ENCODE data around the gene ANKRD62. TPM values are rescaled to one million over a fixed set of nuclear protein-coding genes. Genes with fewer than 3 reads are reported as not detected.

Gene ANKRD62
- not detected in 2 replicates for total RNA-seq (2014; rRNA removed; shearing (Covaris generic))

DNA sequence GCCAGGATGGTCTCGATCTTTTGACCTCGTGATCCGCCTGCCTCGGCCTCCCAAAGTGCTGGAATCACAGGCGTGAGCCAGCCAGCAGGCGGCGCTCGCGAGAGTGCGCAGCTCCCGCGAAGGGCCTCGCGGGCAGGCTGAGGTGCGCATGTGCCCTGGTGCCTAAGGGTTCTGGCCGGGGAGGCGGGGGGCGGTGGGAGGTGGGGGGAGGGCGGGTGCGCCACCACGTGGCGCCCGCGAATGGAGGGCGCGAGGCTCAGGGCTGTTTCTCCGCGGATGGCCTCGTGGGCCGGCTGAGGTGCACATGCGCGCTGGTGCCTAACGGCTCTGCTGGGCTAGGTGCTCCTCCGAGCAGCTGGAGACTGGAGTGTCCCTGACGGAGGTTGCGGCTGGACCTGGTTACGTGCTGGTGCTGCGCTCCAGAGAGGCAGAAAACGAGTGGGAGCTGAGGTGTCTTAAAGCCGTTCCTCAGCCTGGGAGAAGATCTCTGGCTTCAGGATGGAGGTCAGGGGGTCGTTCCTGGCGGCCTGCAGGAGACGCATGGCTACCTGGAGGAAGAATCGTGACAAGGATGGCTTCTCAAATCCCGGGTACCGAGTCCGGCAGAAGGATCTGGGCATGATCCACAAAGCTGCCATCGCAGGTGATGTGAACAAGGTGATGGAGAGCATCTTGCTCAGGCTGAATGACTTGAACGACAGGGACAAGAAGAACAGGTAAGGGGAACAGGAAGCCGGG, at the start of gene ANKRD62:
TSS of gene ANKRD62 (plus strand) at position 324 of the 738 bp plus-strand sequence. CDS start at position 499, 175 bp downstream.
- no peak for DNase-seq (ENCODE audit: low read depth)

DNA sequence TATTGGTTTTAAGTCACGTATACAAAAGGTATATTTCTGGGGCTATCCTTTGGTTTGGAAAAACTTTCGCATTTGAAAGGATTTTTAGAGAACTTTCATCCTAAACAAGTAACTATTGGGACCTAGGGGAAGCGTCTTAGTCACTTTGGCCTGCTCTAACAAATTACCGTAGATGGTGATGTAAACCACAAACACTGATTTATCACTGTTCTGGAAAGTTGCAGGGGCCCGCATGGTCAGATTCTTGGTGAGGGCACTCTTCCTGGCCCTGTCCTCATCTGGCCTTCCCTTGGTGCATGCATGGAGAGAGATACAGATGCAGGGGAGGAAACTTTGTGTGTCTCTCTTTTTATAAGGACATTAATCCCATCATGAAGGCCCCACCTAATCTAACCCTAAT, 49.1 kb upstream of the ANKRD62 start:
- peak; percentile 49 for DNase-seq (ENCODE audit: low read depth)

GRCh38 chr18:12046046-12046750, 47.4 kb upstream of the ANKRD62 start:
- no peak for DNase-seq (ENCODE audit: low read depth)

DNA sequence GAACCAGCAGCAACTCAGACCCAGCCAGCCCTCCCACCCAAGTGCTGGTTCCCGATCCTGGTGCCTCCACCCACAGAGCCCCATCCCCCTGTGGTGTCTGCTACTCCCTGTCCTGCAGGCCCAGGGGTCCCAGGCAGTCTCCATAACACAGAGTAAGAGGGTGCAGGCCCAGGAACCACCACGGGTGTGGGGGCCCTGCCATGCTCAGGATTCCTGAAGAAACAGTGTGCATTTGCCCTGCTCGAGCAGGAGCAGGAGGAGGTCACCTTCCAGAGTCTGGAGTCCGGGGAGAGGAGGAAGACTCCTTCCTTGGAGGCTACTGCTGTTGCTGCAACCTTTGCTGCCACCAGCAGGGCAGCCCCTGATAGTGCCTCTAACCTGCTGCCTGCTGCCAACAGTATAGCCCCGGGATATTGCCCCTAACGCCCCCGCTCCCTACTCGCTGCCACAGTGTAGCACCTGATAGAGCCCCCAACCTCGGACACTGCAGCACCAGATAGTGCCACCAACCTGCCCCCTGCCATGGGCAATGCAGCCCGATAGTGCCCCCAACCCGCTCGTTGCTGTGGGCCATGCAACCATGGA, 46.8 kb upstream of the ANKRD62 start:
- no peak for DNase-seq (ENCODE audit: low read depth)

GRCh38 chr18:12048010-12048826, 45.4 kb upstream of the ANKRD62 start:
- DNase-seq (ENCODE audit: low read depth), result peak; percentile 17

- no peak for DNase-seq (ENCODE audit: low read depth)
These were observed 44.8 kb upstream of the ANKRD62 start for GRCh38 chr18:12048827-12049175.

- DNase-seq (ENCODE audit: low read depth), result no peak
These were observed 43.4 kb upstream of the ANKRD62 start for GRCh38 chr18:12049978-12050811.

- DNase-seq (ENCODE audit: low read depth), result no peak
These were observed 40.8 kb upstream of the ANKRD62 start for GRCh38 chr18:12052866-12053265.

DNA sequence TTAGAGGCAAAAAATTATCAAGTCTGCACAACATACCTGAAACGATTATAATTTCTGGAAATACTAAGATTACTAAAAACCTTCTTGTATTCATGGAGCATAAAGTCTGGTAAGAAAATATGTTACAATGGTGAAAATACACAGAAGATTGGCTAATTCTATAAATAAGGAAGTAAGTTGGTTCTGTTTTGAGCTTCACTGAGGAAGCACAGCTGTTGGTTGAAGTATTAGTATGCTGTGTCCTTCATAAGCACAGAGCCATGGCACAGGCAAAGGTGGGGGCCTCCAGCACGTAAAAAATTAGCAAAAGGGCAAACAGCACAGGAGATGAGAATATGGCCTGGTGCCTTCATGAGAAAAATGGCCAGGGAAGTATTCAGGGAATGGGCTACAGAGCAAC, 40.4 kb upstream of the ANKRD62 start:
- no peak for DNase-seq (ENCODE audit: low read depth)

GRCh38 chr18:12056034-12056883, 37.4 kb upstream of the ANKRD62 start:
- no peak for DNase-seq (ENCODE audit: low read depth)

GRCh38 chr18:12056884-12057402, 36.7 kb upstream of the ANKRD62 start:
- DNase-seq (ENCODE audit: low read depth), result no peak

GRCh38 chr18:12057419-12058039, 36.1 kb upstream of the ANKRD62 start:
- DNase-seq (ENCODE audit: low read depth), result no peak

DNA sequence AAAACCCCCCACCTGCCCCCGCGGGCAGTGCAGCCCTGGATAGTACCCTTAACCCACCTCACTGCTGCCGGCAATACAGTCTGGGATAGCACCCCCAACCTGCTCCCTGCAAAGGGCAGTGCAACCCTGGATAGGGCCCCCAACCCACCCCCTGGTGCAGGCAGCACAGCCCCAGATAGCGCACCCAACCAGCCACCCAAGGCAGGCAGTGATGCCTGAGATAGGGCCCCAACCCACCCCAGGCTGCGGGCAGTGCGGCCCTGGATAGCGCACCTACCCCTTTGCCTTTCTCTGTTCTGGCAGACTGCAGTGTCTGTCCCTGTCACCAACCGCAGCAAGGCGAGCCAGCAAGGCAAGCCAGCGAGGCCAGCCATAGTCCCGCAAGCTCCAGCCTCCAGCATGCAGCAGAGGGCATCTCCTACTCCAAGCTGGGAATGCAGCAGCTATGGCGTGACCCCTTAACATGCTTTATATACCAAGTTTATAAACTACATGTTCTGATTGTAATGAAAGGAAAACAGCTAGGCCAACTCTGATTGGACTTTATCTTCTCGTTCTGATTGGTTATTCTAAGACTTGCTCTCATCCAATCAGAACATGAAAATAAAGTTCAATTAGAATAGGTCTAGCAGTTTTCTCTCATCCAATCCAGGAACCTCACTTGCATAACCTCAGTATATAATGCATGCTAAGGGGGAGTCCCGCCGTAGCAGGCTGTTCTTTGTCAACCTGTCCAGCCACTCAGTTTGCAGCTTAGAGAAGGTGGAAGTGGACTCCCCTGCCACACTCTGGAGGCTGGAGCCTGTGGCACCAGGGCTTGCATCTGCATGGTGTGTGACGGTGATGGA, 34.1 kb upstream of the ANKRD62 start:
- DNase-seq (ENCODE audit: low read depth), result no peak

DNA sequence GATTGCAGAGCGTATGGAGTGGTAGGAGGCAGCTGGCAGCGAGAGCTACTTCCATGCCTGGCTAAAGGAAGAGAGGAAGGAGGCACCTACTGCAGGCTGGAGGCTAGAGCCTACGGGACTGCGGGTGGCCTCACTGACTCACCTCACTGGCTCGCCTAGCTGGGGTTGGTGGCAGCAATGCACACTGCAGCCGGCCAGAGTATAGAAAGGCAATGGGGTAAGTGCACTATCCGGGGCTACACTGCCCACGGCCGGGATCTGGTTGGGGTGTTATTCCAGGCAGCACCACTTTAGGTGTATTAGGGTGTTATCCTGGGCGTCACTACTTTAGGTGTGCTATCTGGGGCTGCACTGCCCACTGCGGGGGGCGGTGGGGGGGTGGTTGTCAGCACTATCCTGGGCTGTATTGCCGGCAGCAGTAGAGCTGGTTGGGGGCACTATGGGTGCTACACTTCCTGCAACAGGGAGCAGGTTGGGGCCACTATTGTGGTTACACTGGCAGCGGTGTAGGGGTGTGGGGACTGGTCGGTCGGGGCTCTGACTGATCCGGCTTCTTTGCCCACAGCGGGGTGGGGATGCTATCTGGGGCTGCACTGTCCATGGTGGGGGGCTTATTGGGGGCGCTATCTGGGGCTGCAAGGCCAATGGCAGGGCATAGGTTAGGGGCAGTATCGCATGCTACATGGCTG, 33.3 kb upstream of the ANKRD62 start:
- DNase-seq (ENCODE audit: low read depth), result no peak

- no peak for DNase-seq (ENCODE audit: low read depth)
These were observed 32.0 kb upstream of the ANKRD62 start for GRCh38 chr18:12061685-12062084.

- DNase-seq (ENCODE audit: low read depth), result no peak
These were observed 30.7 kb upstream of the ANKRD62 start for GRCh38 chr18:12062974-12063373.

DNA sequence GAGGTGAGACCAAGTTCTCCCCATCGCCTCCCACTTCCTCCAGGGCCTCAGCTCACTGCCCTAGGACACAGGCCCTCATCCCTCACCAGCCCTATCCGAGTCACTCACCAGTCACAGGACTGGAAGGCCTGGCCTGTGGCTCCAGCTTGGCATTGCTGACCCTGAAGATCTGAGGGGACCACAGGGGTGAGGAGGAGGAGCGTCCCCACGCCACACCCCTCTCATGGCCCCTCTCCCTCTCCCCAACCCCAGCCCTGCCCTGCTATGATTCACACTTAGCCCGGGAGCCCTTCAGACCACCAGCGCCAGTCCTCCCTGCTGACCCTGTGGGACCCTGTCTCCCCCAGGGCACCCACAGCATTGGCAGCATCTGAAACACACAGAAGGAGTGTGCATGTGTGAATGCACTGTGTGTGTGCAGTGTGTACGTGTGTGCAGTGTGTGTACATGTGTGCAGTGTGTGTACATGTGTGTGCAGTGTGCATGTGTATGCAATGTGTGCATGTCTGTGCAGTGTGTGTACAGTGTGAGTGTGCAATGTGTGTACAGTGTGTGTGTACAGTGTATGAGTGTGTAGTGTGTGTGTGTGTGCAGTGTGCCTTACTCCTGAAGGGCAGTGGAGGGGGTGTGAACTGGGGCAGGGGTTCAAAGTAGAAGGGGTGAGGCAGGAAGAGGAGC, 29.4 kb upstream of the ANKRD62 start:
- no peak for DNase-seq (ENCODE audit: low read depth)
